GM12878 (cell line): ENCODE measurements around the gene TOMM5. TPM values are rescaled to one million over a fixed set of nuclear protein-coding genes. Genes with fewer than 3 reads are reported as not detected.

Experiments used
- ATAC-seq: fragments of 200-7000 bp; cut with Tn5 transposase; 3 replicates; pipeline ENCODE4 v1.9.1; 2020; ENCODE audit warnings: mild to moderate bottlenecking, moderate library complexity
- BruUV-seq: library from RNA; stranded (reverse); fragments of 400-500 nt; replicated peaks from 2 replicates; lab custom pipeline; 2021; lab: Mats Ljungman, UMichigan
- CTCF ChIA-PET: fragments of 300-600 bp; sonication (Branson Sonifier 250); formaldehyde crosslinking; extraction: SDS; loops from one replicate; lab custom pipeline; 2021; ENCODE audit warnings: inconsistent platforms; lab: Yijun Ruan, JAX
- POLR2A ChIA-PET: fragments of 350-600 bp; formaldehyde crosslinking; extraction: SDS; loops from one replicate; lab custom pipeline; 2021; ENCODE audit warnings: inconsistent platforms; lab: Charles Lee
- RAD21 ChIA-PET: fragments of 300-600 bp; sonication (Branson Sonifier 250); formaldehyde crosslinking; loops from one replicate; lab custom pipeline; 2023; ENCODE audit warnings: antibody characterized with exemption; ENCODE audit not compliant: unreplicated experiment; lab: Charles Lee
- SMC1A ChIA-PET: fragments of 300-600 bp; sonication (Branson Sonifier 250); formaldehyde crosslinking; loops from one replicate; lab custom pipeline; 2023; ENCODE audit not compliant: unreplicated experiment, uncharacterized antibody; lab: Charles Lee
- DNase-seq: peaks from one replicate; pipeline ENCODE4 v3.0.0-alpha.2; 2011; ENCODE audit warnings: low read depth, low spot score
- FAIRE-seq: peaks from 3 replicates; lab custom pipeline; 2011; peaks lifted over from hg19 to GRCh38; lab: Jason Lieb, UNC
- H2AFZ ChIP-seq: 2 replicates; pipeline ENCODE4 v1.6.0; 2011; ENCODE audit warnings: low read depth, low read length, control low read depth; ENCODE audit not compliant: control insufficient read depth
- H3K27ac ChIP-seq: 2 replicates; pipeline ENCODE4 v1.5.1; 2011; ENCODE audit warnings: control low read depth; ENCODE audit not compliant: control insufficient read depth, insufficient read depth
- H3K27me3 ChIP-seq, 2 experiments: replicated peaks in 1 of 2; 2 replicates each; pipeline versions ENCODE4 v1.6.0 to v1.6.1; 2011; ENCODE audit warnings: low read length in 1 of 2; ENCODE audit not compliant: control insufficient read depth in 2 of 2, insufficient read depth in 2 of 2
- H3K36me3 ChIP-seq, 2 experiments: 2 replicates each; pipeline ENCODE4 v1.5.1; 2011; ENCODE audit warnings: low read length in 1 of 2; ENCODE audit not compliant: control insufficient read depth in 2 of 2, insufficient read depth in 2 of 2
- H3K4me1 ChIP-seq: 2 replicates; pipeline ENCODE4 v1.6.1; 2011; ENCODE audit warnings: mild to moderate bottlenecking, low read length, moderate library complexity, mixed read lengths; ENCODE audit not compliant: control insufficient read depth, insufficient read depth
- H3K4me2 ChIP-seq: 2 replicates; pipeline ENCODE4 v1.6.0; 2011; ENCODE audit warnings: control low read depth; ENCODE audit not compliant: control insufficient read depth, insufficient read depth
- H3K4me3 ChIP-seq: fragments of 200-600 bp; sonication (generic); 2 replicates; pipeline ENCODE4 v1.5.1; 2016
- H3K79me2 ChIP-seq: 2 replicates; pipeline ENCODE4 v1.6.0; 2011; ENCODE audit warnings: low read length; ENCODE audit not compliant: control insufficient read depth, insufficient read depth
- H3K9ac ChIP-seq: 2 replicates; pipeline ENCODE4 v1.8.0; 2011; ENCODE audit warnings: low read length, control low read depth, mixed read lengths; ENCODE audit not compliant: control insufficient read depth, insufficient read depth
- H3K9me3 ChIP-seq: replicated peaks from 3 replicates; pipeline ENCODE4 v1.5.1; 2011; ENCODE audit warnings: mild to moderate bottlenecking, low read length; ENCODE audit not compliant: control insufficient read depth, insufficient read depth
- H4K20me1 ChIP-seq: 2 replicates; pipeline ENCODE4 v1.6.0; 2011; ENCODE audit not compliant: control insufficient read depth, insufficient read depth
- BCL3 ChIP-seq: IDR thresholded peaks from 2 replicates; pipeline ENCODE4 v1.6.1; 2011; ENCODE audit warnings: borderline replicate concordance, low read depth, mild to moderate bottlenecking, moderate library complexity, low read length; ENCODE audit not compliant: insufficient read depth, poor library complexity, severe bottlenecking
- BHLHE40 ChIP-seq, 2 experiments: fragments of 450-650 bp in 1 of 2; IDR thresholded peaks; 2 replicates each; pipeline ENCODE4 v1.6.1; 2011 to 2017; ENCODE audit warnings: low read depth in 2 of 2, borderline replicate concordance in 1 of 2, improper control_type of control experiment in 1 of 2, low read length in 1 of 2, mild to moderate bottlenecking in 1 of 2
- CBFB ChIP-seq: IDR thresholded peaks from 2 replicates; pipeline ENCODE4 v1.6.1; 2016; ENCODE audit warnings: antibody characterized with exemption, low read depth
- CEBPZ ChIP-seq: fragments of 150-350 bp; IDR thresholded peaks from 2 replicates; pipeline ENCODE4 v1.6.1; 2016; ENCODE audit warnings: low read depth, low read length
- CREB1 ChIP-seq: IDR thresholded peaks from 2 replicates; pipeline ENCODE4 v1.6.1; 2012; ENCODE audit warnings: low read depth, mild to moderate bottlenecking, inconsistent platforms
- FOS ChIP-seq: IDR thresholded peaks from 3 replicates; pipeline ENCODE4 v1.6.1; 2011; ENCODE audit warnings: borderline replicate concordance; ENCODE audit not compliant: insufficient read length; ENCODE audit errors: extremely low read depth
- FOXM1 ChIP-seq: IDR thresholded peaks from 2 replicates; pipeline ENCODE4 v1.6.1; 2012; ENCODE audit warnings: low read depth, mild to moderate bottlenecking, inconsistent platforms, low read length, moderate library complexity
- MTA2 ChIP-seq: fragments of 450-650 bp; IDR thresholded peaks from 2 replicates; pipeline ENCODE4 v1.6.1; 2016; ENCODE audit warnings: low read depth, mild to moderate bottlenecking, moderate library complexity
- MTA3 ChIP-seq: IDR thresholded peaks from 2 replicates; pipeline ENCODE4 v1.6.1; 2012; ENCODE audit warnings: low read length, inconsistent platforms, borderline replicate concordance
- SUZ12 ChIP-seq: fragments of 200-600 bp; sonication (generic); IDR thresholded peaks from one replicate; pipeline ENCODE4 v1.6.1; 2018; ENCODE audit warnings: antibody characterized with exemption, mild to moderate bottlenecking; ENCODE audit not compliant: unreplicated experiment
- ZZZ3 ChIP-seq: IDR thresholded peaks from 2 replicates; pipeline ENCODE4 v1.6.1; 2011; ENCODE audit warnings: low read depth; ENCODE audit not compliant: control insufficient read depth, insufficient read length
- WGBS: methylation state at CpG from one replicate; pipeline ENCODE4 v1.1.6; 2016; ENCODE audit warnings: low lambda C conversion rate; ENCODE audit not compliant: insufficient replicate concordance, insufficient coverage; ENCODE audit errors: missing lambda C conversion rate; 5-methylcytosine and 5-hydroxymethylcytosine counted together
- in situ Hi-C: fragments of 300-500 bp; cut with MboI; formaldehyde crosslinking; loops from 9 replicates; pipeline ENCODE4 v1.14.3; 2018; ENCODE audit warnings: mixed read lengths
- intact Hi-C: fragments of 100-400 bp; cut with micrococcal nuclease; formaldehyde crosslinking; loops from one replicate; pipeline ENCODE4 v1.14.2; 2022; ENCODE audit not compliant: unreplicated experiment
- polyA plus RNA-seq, 11 experiments: library from polyadenylated mRNA; depleted of rRNA in 4 of 11; unstranded in 6 of 11; stranded (reverse) in 5 of 11; fragments of >200 nt; fragmentation: Nextera tagmentation in 4 of 11; fragmentation: Illumina TruSeq in 1 of 11; extraction: Ambion mirVana in 4 of 11; extraction: Trizol in 1 of 11; gene quantifications; 1 replicate in 1 of 11; 2 replicates in 10 of 11; pipeline versions ENCODE4 v1.2.1 to v1.2.3, GENCODE V29; 2011 to 2016; ENCODE audit warnings: inconsistent platforms in 2 of 11, missing spikeins in 2 of 11, low read depth in 1 of 11
- total RNA-seq, 4 experiments: library from RNA; depleted of rRNA in 3 of 4; stranded (reverse); fragments of >200 nt in 3 of 4; fragmentation: Illumina TruSeq in 1 of 4; extraction: Trizol in 1 of 4; gene quantifications; 2 replicates each; pipeline versions ENCODE4 v1.2.1 to v1.2.3, GENCODE V29; 2013 to 2021

Gene TOMM5
- total and polyA plus RNA-seq, 10 of the 15 experiments (the other 5 are each of a cell fraction or from before 2014, with no cell fraction given), result 152 to 1,143 (median 351) TPM

GRCh38 chr9:37611961-37612360 is 19.6 kb upstream of the TOMM5 start:
- intact Hi-C loops (loop anchor here (10.0 kb wide), 1 partner anchor 57 kb away; no protein-coding TSS in a partner anchor), in situ Hi-C loops (no loop called here)
- ChIA-PET RAD21 (no interaction called here), CTCF (no interaction called here), POLR2A (no interaction called here), SMC1A (no interaction called here)
- no peak for DNase-seq
- H3K27ac ChIP-seq, result no peak overlapping the region
- H2AFZ ChIP-seq, result no peak overlapping the region
- BruUV-seq, result no TSS peak
- 88% methylated on average over 1 of the region's 1 CpG for WGBS
- H4K20me1 ChIP-seq, result no peaks in the 10 kb centered on the region
- no peaks in the 10 kb centered on the region for H3K4me1 ChIP-seq
- no peak for ATAC-seq
- no peaks in the 10 kb centered on the region for H3K36me3 ChIP-seq
- peaks cover 4% of the 10 kb centered on the region in 2 experiments; a peak in 3 of 4 replicates for H3K27me3 ChIP-seq
- no peak overlapping the region for H3K9ac ChIP-seq
- H3K4me3 ChIP-seq, result no peak overlapping the region
- TF ChIP-seq MTA3, result no peak
- TF ChIP-seq ZZZ3, result no peak
- TF ChIP-seq MTA2, result no peak
- TF ChIP-seq CREB1, result no peak
- no peak for TF ChIP-seq BHLHE40 (IDR thresholded peaks at IDR 0.05; ENCODE audit: borderline replicate concordance in 1 of 2, low read depth in 2 of 2, low read length in 1 of 2)
- TF ChIP-seq BCL3, result no peak
- no peak for TF ChIP-seq FOS
- TF ChIP-seq SUZ12, result no peak
- TF ChIP-seq FOXM1, result no peak
- TF ChIP-seq CBFB, result no peak
- TF ChIP-seq CEBPZ, result no peak
- no peak for FAIRE-seq
- H3K4me2 ChIP-seq, result no peak overlapping the region
- H3K79me2 ChIP-seq, result no peaks in the 10 kb centered on the region
- H3K9me3 ChIP-seq, result no peaks in the 10 kb centered on the region
